PFSK-1 (cell line): Measurements from ENCODE around the gene OVOL1.

Source experiments
- FOXP2 ChIP-seq: optimal IDR thresholded peaks from 2 replicates; pipeline ENCODE3; 2011; ENCODE audit warnings: borderline replicate concordance, control low read depth, inconsistent platforms; ENCODE audit not compliant: insufficient read depth; ENCODE audit errors: extremely low read length, extremely low read depth
- POLR2AphosphoS5 ChIP-seq: IDR thresholded peaks from 2 replicates; pipeline ENCODE4 v1.6.1; 2012; ENCODE audit warnings: low read depth, mild to moderate bottlenecking, control low read depth, low read length, moderate library complexity
- SIN3A ChIP-seq: IDR thresholded peaks from 2 replicates; pipeline ENCODE4 v1.6.1; 2012; ENCODE audit warnings: mild to moderate bottlenecking, low read length, moderate library complexity, borderline replicate concordance; ENCODE audit not compliant: insufficient read depth
- TAF1 ChIP-seq: IDR thresholded peaks from 2 replicates; pipeline ENCODE4 v1.6.1; 2012; ENCODE audit warnings: low read length, control low read depth, borderline replicate concordance; ENCODE audit not compliant: insufficient read depth
- TF ChIP-seq, protein P1 (sequence below), 2 experiments: IDR thresholded peaks; 2 replicates each; pipeline versions ENCODE4 v1.6.1 to v1.8.0; 2011 to 2012; ENCODE audit warnings: low read depth in 2 of 2, low read length in 2 of 2, control low read depth in 1 of 2, inconsistent platforms in 1 of 2, mild to moderate bottlenecking in 1 of 2, moderate library complexity in 1 of 2; ENCODE audit not compliant: insufficient read depth in 1 of 2

Gene OVOL1

DNA sequence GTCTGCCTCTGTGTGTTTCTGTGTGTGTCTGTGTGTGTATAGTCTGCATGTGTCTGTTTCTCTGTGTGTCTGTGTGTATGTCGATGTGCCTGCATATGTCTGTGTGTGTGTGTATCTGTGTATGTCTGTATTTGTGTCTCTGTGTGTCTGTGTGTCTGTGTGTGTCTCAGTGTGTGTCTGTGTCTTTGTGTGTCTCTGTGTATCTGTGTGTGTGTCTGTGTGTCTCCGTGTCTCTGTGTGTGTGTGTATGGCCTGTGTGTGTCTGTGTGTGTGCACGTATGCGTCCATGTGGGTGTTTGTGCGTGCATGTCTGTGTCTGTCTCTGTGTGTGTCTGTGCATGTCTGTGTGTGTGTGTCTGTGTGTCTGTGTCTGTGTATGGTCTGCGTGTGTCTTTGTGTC, 47.3 kb downstream of the OVOL1 start:
- TF ChIP-seq TAF1 (no peak), FOXP2 (no peak)

DNA sequence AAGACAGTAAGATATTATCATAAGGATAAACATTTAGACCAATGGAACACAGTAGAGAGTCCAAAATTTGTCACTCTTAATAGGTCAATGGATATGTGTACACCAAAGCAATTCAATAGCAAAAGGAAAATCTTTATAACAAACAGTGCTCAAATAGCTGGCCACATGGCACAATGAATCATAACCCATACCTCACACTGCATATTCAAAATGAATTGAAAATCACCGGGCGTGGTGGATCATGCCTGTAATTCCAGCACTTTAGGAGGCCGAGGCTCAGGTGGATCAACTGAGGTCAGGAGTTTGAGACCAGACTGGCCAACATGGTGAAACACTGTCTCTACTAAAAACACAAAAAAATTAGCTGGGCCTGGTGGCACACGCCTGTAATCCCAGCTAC, 55.3 kb downstream of the OVOL1 start:
- TF ChIP-seq FOXP2 (no peak), TAF1 (no peak), POLR2AphosphoS5 (no peak), SIN3A (no peak)
- TF ChIP-seq, protein P1, sequence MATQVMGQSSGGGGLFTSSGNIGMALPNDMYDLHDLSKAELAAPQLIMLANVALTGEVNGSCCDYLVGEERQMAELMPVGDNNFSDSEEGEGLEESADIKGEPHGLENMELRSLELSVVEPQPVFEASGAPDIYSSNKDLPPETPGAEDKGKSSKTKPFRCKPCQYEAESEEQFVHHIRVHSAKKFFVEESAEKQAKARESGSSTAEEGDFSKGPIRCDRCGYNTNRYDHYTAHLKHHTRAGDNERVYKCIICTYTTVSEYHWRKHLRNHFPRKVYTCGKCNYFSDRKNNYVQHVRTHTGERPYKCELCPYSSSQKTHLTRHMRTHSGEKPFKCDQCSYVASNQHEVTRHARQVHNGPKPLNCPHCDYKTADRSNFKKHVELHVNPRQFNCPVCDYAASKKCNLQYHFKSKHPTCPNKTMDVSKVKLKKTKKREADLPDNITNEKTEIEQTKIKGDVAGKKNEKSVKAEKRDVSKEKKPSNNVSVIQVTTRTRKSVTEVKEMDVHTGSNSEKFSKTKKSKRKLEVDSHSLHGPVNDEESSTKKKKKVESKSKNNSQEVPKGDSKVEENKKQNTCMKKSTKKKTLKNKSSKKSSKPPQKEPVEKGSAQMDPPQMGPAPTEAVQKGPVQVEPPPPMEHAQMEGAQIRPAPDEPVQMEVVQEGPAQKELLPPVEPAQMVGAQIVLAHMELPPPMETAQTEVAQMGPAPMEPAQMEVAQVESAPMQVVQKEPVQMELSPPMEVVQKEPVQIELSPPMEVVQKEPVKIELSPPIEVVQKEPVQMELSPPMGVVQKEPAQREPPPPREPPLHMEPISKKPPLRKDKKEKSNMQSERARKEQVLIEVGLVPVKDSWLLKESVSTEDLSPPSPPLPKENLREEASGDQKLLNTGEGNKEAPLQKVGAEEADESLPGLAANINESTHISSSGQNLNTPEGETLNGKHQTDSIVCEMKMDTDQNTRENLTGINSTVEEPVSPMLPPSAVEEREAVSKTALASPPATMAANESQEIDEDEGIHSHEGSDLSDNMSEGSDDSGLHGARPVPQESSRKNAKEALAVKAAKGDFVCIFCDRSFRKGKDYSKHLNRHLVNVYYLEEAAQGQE (IDR thresholded peaks at IDR 0.05; ENCODE audit: insufficient read depth in 1 of 2, low read depth in 2 of 2, low read length in 2 of 2): no peak

DNA sequence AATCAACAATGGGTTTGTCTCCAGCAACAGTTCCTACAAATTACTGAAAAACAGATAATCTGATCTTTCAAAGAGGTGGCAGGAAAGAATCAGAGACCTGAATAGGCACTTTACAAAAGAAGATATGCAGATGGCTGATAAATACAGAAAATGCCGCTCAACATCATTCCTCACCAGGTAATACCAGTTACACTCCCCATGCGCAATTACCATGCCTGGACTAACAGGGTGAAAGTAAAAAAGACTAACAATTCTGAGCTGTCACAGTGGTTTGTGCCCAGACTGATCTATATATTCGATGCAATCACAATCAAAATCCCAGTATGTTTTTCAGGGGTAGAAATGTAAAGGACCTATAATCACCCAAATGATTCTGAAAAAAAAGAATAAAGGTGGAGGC, 56.9 kb downstream of the OVOL1 start:
- TF ChIP-seq TAF1: no peak
- TF ChIP-seq SIN3A: no peak
- no peak for TF ChIP-seq POLR2AphosphoS5
- TF ChIP-seq, protein P1 (IDR thresholded peaks at IDR 0.05; ENCODE audit: insufficient read depth in 1 of 2, low read depth in 2 of 2, low read length in 2 of 2): no peak
- no peak for TF ChIP-seq FOXP2

DNA sequence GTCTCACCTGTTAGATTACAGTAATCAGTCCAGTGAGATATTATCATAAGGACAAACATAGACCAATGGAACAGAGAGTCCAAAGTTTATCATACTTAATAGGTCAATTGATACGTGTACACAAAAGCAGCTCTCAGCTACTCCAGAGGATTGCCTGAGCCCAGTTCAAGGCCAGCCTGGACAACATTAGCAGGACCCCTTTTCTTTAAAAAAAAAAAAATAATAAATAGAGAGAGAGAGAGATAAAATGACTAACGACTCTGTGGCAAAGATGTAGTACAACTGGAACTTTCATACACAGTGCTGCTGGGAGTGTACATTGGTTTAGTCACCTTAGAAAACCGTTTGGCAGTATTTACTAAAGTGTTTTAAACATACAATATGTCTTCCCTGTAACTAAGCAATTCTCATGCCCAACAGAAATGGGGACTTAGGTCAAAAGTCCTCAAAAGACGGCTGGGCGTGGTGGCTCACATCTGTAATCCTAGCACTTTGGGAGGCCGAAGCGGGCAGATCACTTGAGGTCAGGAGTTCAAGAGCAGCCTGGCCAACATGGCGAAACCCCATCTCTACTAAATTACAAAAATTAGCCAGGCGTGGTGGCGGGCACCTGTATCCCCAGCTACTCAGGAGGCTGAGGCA, 57.5 kb downstream of the OVOL1 start:
- TF ChIP-seq, protein P1 (IDR thresholded peaks at IDR 0.05; ENCODE audit: insufficient read depth in 1 of 2, low read depth in 2 of 2, low read length in 2 of 2): no peak
- TF ChIP-seq TAF1 (no peak), SIN3A (no peak), FOXP2 (no peak), POLR2AphosphoS5 (no peak)
